Measurements from ENCODE around the gene ACTL8. TPM values are rescaled to one million over a fixed set of nuclear protein-coding genes. Genes with fewer than 3 reads are reported as not detected.

Gene ACTL8
- total RNA-seq, 3 donors from 2014 or later: not detected

DNA sequence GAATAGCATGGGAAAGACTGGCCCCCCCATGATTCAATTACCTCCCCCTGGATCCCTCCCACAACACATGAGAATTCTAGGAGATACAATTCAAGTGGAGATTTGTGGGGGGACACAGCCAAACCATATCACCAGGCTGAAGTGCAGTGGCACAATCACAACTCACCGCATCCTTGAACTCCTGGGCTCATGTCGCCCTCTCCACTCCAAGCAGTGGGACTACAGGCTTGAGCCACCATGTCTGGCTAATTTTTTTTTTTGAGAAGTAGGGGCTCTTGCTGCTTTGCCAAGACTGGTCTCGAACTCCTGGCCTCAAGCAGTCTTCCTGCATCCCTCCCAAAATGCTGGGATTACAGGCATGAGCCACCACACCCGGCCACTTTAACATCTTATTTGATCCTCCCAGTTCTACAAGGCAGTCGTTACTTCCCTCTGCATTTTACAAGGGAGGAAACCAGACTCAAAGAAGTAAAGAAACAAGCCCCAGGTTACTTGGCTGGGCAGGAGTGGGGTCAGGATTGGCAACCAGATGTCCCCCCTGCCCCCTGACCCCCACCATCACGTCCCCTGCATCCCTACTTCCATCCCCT lies 26.9 kb upstream of the ACTL8 start:
- DNase-seq: no peak
- ATAC-seq: no peak
- no peak overlapping the region for H3K4me3 Mint-ChIP-seq
- H3K36me3 Mint-ChIP-seq (ENCODE audit: insufficient read depth): no peaks in the 10 kb centered on the region
- H3K4me1 Mint-ChIP-seq (ENCODE audit: low read depth): no peaks in the 10 kb centered on the region
- no peaks in the 10 kb centered on the region for H3K9me3 Mint-ChIP-seq
- H3K27me3 Mint-ChIP-seq (ENCODE audit: low read depth): peaks cover 11% of the 10 kb centered on the region

DNA sequence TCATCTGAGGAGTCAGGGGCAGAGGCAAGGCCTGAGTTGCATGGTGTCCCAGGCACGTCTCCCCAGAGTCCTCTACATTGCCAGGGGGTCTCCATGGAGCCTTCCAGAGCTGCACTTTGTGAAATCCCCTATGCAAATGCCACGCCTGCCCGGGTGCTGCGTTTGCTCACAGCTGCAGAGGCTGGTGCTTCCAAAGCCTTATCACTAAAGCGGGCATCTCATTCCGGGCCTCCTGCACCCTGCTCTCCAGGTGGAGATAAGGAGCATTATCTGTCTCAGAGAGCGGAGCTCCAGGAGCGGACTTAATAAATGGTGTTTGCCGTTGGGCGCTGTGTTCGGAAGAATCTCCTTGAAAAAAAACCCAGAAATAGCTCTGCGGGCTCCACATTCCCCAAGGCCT lies 25.9 kb upstream of the ACTL8 start:
- Mint-ChIP-seq H3K9me3 (no peaks in the 10 kb centered on the region), H3K27me3 (ENCODE audit: low read depth) (peaks cover 11% of the 10 kb centered on the region), H3K4me3 (no peak overlapping the region), H3K4me1 (ENCODE audit: low read depth) (no peaks in the 10 kb centered on the region), H3K36me3 (ENCODE audit: insufficient read depth) (no peaks in the 10 kb centered on the region)
- DNase-seq (no peak), ATAC-seq (no peak)

DNA sequence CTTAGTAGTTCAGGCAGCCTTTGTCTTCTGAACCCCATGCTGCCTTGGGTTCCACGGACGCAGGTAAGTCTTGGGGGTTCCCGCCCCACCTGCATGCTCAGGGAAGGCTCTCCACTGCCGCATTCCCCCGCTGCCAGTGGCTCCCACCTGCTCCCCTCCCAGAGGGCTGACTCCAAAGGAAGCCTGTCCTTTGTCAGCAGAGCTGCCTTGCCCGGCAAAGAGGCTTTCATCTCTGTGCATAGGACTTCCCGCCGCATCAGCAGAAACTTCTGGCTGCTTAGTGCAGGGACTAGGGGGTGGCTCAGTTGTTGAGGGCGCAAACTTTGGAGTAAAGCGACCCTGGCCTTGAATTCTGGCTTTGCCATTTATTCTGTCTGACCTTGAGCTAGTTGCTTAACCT lies 25.2 kb upstream of the ACTL8 start:
- H3K27me3 Mint-ChIP-seq (ENCODE audit: low read depth): peaks cover 11% of the 10 kb centered on the region
- no peaks in the 10 kb centered on the region for H3K36me3 Mint-ChIP-seq (ENCODE audit: insufficient read depth)
- H3K4me3 Mint-ChIP-seq: no peak overlapping the region
- no peaks in the 10 kb centered on the region for H3K4me1 Mint-ChIP-seq (ENCODE audit: low read depth)
- ATAC-seq (no peak), DNase-seq (no peak)
- no peaks in the 10 kb centered on the region for H3K9me3 Mint-ChIP-seq

DNA sequence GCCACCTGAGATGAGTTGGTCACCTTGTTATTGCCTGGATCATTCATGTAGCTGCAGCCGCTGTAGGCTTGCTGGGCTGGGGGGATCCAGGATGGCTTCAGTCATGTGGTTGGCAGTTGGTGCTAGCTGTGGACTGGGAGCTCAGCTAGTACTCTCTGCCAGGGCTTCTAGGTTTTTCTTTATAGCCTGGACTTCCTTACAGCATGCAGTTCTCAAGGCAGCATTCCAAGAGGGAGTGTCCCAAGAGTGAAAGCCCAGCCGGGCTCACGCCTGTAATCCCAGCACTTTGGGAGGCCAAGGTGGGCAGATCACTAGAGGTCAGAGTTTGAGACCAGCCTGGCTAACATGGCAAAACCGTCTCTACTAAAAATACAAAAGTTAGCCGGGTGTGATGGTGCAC lies 23.7 kb upstream of the ACTL8 start:
- Mint-ChIP-seq H3K27me3 (ENCODE audit: low read depth) (peaks cover 11% of the 10 kb centered on the region), H3K4me1 (ENCODE audit: low read depth) (no peaks in the 10 kb centered on the region), H3K4me3 (no peak overlapping the region), H3K36me3 (ENCODE audit: insufficient read depth) (no peaks in the 10 kb centered on the region), H3K9me3 (no peaks in the 10 kb centered on the region)
- DNase-seq: no peak
- ATAC-seq: no peak

DNA sequence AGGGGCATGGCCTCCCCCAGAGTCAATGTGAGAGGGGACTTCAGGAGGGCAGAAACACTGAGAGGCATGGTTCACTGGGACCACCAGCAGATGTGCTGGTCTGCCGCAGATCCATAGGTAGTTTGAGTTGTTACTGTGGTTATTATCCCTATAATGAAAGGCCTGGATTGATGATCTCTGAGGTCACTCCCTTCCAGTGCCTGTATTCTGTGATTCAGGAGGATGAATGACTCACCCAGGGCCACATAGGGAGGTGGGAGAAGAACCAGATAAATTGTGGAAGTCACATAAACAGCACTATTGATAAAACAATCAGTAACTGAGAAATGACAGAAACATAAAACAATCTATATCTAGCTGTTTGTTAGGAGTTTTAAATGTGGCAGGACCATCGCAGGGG lies 22.7 kb upstream of the ACTL8 start:
- DNase-seq (no peak), ATAC-seq (no peak)
- peaks cover 7% of the 10 kb centered on the region for H3K27me3 Mint-ChIP-seq (ENCODE audit: low read depth)
- H3K36me3 Mint-ChIP-seq (ENCODE audit: insufficient read depth): no peaks in the 10 kb centered on the region
- H3K9me3 Mint-ChIP-seq: no peaks in the 10 kb centered on the region
- no peaks in the 10 kb centered on the region for H3K4me1 Mint-ChIP-seq (ENCODE audit: low read depth)
- H3K4me3 Mint-ChIP-seq: no peak overlapping the region

DNA sequence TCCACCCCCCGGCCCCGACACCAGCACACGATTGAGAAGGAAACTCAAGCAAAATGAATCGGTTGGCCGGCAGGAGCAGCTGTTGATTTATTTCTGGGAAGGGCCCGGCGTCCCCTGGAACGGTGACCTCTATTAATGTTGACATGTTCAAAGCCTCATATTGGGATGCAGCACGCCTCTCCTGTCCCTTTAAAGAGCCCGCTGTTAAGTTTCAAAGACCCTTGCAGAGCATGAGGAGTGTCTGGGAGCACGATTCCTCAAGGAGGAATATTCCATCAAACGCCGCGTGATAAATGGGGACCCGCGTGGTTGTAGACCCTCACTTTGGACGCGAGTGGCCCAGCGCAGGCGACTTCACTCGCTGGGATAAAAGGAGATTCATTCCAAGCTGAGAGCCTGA lies 21.5 kb upstream of the ACTL8 start:
- DNase-seq: no peak
- H3K36me3 Mint-ChIP-seq (ENCODE audit: insufficient read depth): no peaks in the 10 kb centered on the region
- peaks cover 3% of the 10 kb centered on the region for H3K27me3 Mint-ChIP-seq (ENCODE audit: low read depth)
- ATAC-seq: no peak
- H3K4me1 Mint-ChIP-seq (ENCODE audit: low read depth): no peaks in the 10 kb centered on the region
- no peak overlapping the region for H3K4me3 Mint-ChIP-seq
- no peaks in the 10 kb centered on the region for H3K9me3 Mint-ChIP-seq

DNA sequence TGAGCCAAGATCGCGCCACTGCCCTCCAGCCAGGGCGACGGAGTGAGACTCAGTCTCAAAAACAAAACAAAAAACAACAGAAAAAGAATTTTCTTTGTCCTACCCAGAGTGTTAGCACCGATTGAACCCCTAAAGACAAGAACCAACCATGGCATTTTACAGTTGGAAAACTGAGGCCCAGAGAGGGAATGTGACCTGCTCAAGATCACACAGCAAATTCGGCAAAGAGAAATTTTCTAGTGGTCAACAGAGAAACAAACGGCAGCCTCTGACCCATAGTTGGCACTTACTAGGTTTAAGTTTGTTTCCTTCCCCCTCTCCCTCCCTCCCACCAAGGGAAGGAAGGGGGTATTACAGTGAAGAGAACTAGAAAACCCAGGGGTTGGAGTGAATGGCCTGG lies 20.5 kb upstream of the ACTL8 start:
- H3K27me3 Mint-ChIP-seq (ENCODE audit: low read depth): peaks cover 3% of the 10 kb centered on the region
- no peaks in the 10 kb centered on the region for H3K4me1 Mint-ChIP-seq (ENCODE audit: low read depth)
- no peak overlapping the region for H3K4me3 Mint-ChIP-seq
- ATAC-seq (no peak), DNase-seq (no peak)
- H3K36me3 Mint-ChIP-seq (ENCODE audit: insufficient read depth): no peaks in the 10 kb centered on the region
- no peaks in the 10 kb centered on the region for H3K9me3 Mint-ChIP-seq

DNA sequence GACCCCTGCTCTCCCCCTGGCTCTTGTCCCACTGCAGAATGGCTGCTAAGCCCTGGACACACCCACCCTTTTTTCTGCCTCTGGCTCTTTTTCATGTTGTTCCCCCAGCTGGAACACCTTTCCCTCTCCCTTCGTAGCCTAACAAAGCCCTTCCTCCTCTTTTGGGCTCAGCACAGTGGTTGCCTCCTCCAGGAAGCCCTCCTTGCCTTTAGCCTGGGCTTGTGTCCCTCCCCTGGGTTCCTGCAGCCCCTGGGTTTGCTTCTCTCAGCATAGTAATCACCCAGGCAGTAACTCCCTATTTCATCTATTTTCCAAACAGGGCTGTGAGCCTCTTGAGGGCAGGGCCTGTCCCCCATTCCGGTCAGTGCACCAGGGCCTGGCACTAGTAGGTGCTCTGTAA lies 19.8 kb upstream of the ACTL8 start:
- no peaks in the 10 kb centered on the region for H3K4me1 Mint-ChIP-seq (ENCODE audit: low read depth)
- DNase-seq: no peak
- no peaks in the 10 kb centered on the region for H3K9me3 Mint-ChIP-seq
- peaks cover 3% of the 10 kb centered on the region for H3K27me3 Mint-ChIP-seq (ENCODE audit: low read depth)
- no peak overlapping the region for H3K4me3 Mint-ChIP-seq
- no peak for ATAC-seq
- H3K36me3 Mint-ChIP-seq (ENCODE audit: insufficient read depth): no peaks in the 10 kb centered on the region

DNA sequence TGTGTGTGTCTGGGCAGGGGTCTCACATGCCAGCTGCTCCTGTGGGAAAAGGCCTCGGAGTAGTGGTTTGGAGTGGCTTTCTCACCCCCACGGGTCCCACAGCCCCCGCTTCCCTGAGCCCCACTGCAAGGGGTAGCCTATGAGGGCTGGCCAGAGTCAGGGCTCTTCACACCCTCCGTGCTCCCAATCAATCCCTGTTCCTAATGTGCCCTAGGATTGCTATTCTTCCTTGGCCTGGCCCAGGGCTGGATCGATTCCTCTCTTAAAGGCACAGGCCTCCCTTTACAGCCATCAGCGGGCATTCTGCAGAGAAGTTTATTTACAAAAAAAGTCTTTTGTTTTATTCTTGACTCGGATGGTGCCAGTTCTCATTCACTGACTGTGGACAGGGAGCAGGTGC lies 19.3 kb upstream of the ACTL8 start:
- Mint-ChIP-seq H3K4me1 (ENCODE audit: low read depth) (no peaks in the 10 kb centered on the region), H3K36me3 (ENCODE audit: insufficient read depth) (no peaks in the 10 kb centered on the region), H3K4me3 (no peak overlapping the region), H3K27me3 (ENCODE audit: low read depth) (peaks cover 4% of the 10 kb centered on the region), H3K9me3 (no peaks in the 10 kb centered on the region)
- ATAC-seq (no peak), DNase-seq (no peak)

DNA sequence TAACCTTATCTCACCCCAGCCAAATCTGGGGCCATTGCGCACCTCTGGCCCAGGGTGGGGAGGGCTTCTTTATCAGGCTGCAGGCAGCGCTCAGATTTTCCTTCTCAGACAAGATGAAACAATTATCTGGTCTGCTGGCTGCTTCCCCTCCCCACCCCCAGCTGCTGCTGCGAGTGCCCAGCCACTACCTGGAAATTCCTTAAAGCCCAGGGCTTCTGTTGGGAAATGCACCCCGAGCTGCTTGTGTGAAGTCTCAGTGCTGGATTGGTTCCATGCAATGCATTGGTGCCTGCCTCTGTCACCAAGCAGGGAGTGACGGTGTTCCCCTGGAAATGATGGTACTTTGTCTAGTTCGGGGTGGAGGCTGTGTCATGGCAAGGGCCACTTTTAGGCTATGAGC lies 18.5 kb upstream of the ACTL8 start:
- Mint-ChIP-seq H3K4me3 (no peak overlapping the region), H3K4me1 (ENCODE audit: low read depth) (no peaks in the 10 kb centered on the region), H3K27me3 (ENCODE audit: low read depth) (peaks cover 8% of the 10 kb centered on the region), H3K9me3 (no peaks in the 10 kb centered on the region), H3K36me3 (ENCODE audit: insufficient read depth) (no peaks in the 10 kb centered on the region)
- DNase-seq: no peak
- no peak for ATAC-seq

DNA sequence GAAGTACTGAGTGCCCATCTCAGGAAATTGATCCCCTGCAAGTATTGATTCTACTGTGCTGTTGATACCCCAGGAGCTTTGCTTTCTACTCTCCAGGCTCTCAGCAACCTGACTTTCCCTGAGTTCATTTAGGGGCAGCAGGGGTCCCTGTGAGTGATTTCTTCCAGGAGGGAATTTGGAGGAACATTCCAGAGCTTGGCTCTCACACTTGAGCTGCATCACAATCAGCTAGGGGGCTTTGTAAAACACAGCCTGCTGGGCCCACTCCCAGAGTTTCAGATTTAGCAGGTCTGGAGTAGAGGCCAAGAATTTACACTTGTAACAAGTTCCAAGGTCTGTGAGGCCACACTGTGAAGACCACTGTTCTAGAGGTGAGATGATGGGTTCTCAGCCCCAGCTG lies 16.1 kb upstream of the ACTL8 start:
- DNase-seq (no peak), ATAC-seq (no peak)
- no peaks in the 10 kb centered on the region for H3K36me3 Mint-ChIP-seq (ENCODE audit: insufficient read depth)

DNA sequence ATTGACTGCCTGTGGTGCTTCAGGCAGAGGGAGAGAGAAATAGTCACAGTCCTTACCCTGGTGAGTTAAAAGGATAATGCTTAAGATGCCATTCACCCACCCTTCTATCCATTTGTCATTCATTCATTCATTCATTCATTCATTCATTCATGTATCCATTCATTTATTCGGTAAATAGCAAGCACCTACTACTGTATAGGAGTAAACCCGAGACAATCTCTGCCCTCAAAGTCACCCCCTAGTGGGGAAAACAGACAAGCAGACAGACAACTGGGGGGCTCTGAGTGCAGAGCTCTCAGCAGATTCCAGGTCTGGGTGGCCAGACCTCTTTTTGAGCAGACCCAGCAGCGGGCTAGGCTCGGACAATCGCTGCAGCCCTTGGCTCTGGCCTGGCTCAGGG lies 14.1 kb upstream of the ACTL8 start:
- H3K36me3 Mint-ChIP-seq (ENCODE audit: insufficient read depth): no peaks in the 10 kb centered on the region
- ATAC-seq (no peak), DNase-seq (no peak)
- no peaks in the 10 kb centered on the region for H3K9me3 Mint-ChIP-seq
- no peaks in the 10 kb centered on the region for H3K4me1 Mint-ChIP-seq (ENCODE audit: low read depth)
- H3K27me3 Mint-ChIP-seq (ENCODE audit: low read depth): peaks cover 20% of the 10 kb centered on the region
- no peak overlapping the region for H3K4me3 Mint-ChIP-seq

More for the DNA sequence above, 16.1 kb upstream of the ACTL8 start:
- Mint-ChIP-seq H3K27me3 (ENCODE audit: low read depth) (peaks cover 16% of the 10 kb centered on the region), H3K4me3 (no peak overlapping the region), H3K4me1 (ENCODE audit: low read depth) (no peaks in the 10 kb centered on the region), H3K9me3 (no peaks in the 10 kb centered on the region)

DNA sequence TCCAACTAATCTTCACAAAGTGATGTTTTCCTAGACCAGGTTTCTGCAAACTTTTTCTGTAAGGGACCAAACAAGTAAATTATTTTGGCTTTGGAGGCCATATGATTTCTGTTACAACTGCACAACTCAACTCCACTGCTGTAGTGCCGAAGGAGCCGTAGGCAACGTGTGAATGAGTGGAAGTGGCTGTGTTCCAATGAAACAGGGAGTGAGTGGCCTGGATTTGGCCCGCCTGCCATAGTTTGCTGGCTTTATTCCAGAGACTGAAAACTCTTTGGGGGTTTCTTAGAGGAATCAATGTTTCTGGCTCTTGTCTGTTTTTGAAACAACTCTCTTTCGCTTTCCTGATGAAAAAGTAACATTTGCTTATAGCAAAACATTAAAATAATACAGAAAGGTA lies 12.6 kb upstream of the ACTL8 start:
- Mint-ChIP-seq H3K4me3 (no peak overlapping the region), H3K4me1 (ENCODE audit: low read depth) (no peaks in the 10 kb centered on the region), H3K27me3 (ENCODE audit: low read depth) (peaks cover 20% of the 10 kb centered on the region), H3K36me3 (ENCODE audit: insufficient read depth) (no peaks in the 10 kb centered on the region), H3K9me3 (no peaks in the 10 kb centered on the region)
- DNase-seq: no peak
- ATAC-seq: no peak

DNA sequence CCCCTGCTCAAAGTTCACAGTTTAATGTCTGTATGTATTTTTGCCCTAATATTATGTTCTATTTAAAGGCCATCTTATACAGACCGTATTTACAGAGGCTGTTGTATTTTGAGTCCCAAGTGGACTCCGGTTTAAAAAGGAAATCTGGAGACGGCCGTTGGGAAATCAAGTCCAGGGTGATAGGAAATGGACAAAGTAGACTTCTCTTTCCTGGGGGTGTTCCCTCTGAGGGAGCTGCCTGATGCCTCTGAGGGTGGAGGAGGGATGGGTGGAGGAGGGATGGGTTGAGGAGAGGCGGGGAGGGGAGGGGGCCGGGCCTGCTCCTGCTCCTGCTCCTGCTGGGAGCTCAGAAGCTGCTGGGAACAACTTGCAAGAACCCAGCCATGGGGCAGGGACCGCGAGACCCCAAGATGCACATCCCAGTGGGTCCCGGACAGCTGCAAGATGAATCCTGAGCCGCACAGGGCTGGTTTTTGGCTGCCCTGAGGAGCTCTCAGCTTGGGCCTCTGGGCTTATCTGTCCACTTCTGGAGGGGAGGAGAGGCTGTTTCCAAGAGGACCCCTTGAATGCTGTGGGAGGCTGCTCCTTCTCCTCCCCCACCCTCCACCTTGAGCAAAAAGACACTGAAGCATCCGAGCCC lies 12.0 kb upstream of the ACTL8 start:
- no peaks in the 10 kb centered on the region for H3K4me1 Mint-ChIP-seq (ENCODE audit: low read depth)
- no peaks in the 10 kb centered on the region for H3K9me3 Mint-ChIP-seq
- peaks cover 20% of the 10 kb centered on the region for H3K27me3 Mint-ChIP-seq (ENCODE audit: low read depth)
- no peak for ATAC-seq
- H3K36me3 Mint-ChIP-seq (ENCODE audit: insufficient read depth): no peaks in the 10 kb centered on the region
- DNase-seq: no peak
- H3K4me3 Mint-ChIP-seq: no peak overlapping the region

DNA sequence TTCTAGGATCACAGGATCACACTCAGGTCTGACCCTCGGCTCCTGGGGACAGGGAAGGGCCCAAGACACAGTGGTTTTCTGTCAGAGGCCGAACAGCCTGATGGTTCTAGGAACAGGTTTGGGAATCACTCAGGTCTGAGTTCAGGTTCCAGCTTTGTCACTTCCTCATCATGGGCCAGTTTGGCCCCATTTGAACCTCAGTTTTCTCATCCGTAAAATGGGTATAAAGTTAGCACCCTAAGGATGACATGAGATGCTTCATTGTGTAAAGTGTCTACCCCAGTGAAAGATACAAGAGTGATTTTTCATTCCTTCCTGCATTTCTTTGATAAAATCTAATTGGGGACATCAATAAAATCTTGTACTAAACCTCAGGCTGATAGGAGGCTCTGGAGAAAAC lies 11.2 kb upstream of the ACTL8 start:
- Mint-ChIP-seq H3K4me1 (ENCODE audit: low read depth) (no peaks in the 10 kb centered on the region), H3K9me3 (no peaks in the 10 kb centered on the region), H3K36me3 (ENCODE audit: insufficient read depth) (no peaks in the 10 kb centered on the region), H3K27me3 (ENCODE audit: low read depth) (peaks cover 20% of the 10 kb centered on the region), H3K4me3 (no peak overlapping the region)
- DNase-seq: no peak
- ATAC-seq: no peak
